ENCODE measurements around the gene CEP44. TPM values are rescaled to one million over a fixed set of nuclear protein-coding genes. Genes with fewer than 3 reads are reported as not detected.
A peak's percentile ranks its signal among the peaks of the same experiment; 100 is the strongest.

Gene CEP44
- total and polyA plus RNA-seq, 2 of the 4 experiments (the other 2 are of a cell fraction): 3.5 to 9.5 TPM

DNA sequence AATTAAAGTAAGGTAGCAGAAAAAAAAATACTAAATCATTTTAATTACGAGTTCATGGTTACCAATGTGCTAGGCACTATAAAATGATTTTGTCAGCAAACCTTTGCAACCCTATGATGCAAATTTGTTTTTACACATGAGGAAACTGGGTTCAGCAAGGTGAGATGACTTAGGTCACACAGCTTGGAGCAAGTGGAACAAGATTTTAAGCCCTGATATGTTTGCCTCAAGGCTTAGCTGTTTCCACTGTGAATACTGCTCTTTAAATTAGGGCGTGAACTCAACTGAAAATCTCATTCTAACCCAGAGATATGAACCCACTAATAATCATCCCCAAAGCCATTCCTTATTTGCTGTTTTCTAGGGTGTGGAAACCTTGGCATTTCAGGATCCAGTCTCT is 86.3 kb downstream of the CEP44 start:
- H3K9me3 ChIP-seq (ENCODE audit: control insufficient read depth, insufficient read depth, low read length): no peaks in the 10 kb centered on the region
- no peak overlapping the region for H2BK20ac ChIP-seq (ENCODE audit: low read depth, low read length)
- in situ Hi-C loops (cut with MboI; ENCODE audit: low sequenced_read_pairs) (loop anchor here (25.0 kb wide), 2 partner anchors 1167 to 1967 kb away; no protein-coding TSS in a partner anchor), dilution Hi-C loops (cut with HindIII; ENCODE audit: low sequenced_read_pairs, unreplicated experiment) (no loop called here), intact Hi-C loops (cut with micrococcal nuclease) (loop anchor here (10.0 kb wide), 2 partner anchors 1655 to 1965 kb away; no protein-coding TSS in a partner anchor)
- no peaks in the 10 kb centered on the region for H3K4me1 ChIP-seq (ENCODE audit: control insufficient read depth, insufficient read depth, low read length)
- ATAC-seq (ENCODE audit: low read depth): no peak
- H3K4me3 ChIP-seq (ENCODE audit: insufficient read depth, low read depth, low read length): no peak overlapping the region
- TF ChIP-seq, protein P1, sequence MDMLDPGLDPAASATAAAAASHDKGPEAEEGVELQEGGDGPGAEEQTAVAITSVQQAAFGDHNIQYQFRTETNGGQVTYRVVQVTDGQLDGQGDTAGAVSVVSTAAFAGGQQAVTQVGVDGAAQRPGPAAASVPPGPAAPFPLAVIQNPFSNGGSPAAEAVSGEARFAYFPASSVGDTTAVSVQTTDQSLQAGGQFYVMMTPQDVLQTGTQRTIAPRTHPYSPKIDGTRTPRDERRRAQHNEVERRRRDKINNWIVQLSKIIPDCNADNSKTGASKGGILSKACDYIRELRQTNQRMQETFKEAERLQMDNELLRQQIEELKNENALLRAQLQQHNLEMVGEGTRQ (IDR thresholded peaks at IDR 0.05; ENCODE audit: low read depth, low read length): no peak
- no peak for TF ChIP-seq ELK1 (IDR thresholded peaks at IDR 0.05; ENCODE audit: borderline replicate concordance, low read depth, low read length)
- no peak for TF ChIP-seq MXI1 (IDR thresholded peaks at IDR 0.05; ENCODE audit: borderline replicate concordance, low read depth, low read length)
- no peak for TF ChIP-seq RFX5 (IDR thresholded peaks at IDR 0.05; ENCODE audit: low read depth, low read length)
- no peak for TF ChIP-seq MAFK (IDR thresholded peaks at IDR 0.05; ENCODE audit: low read depth, low read length)
- no peak for TF ChIP-seq BHLHE40 (IDR thresholded peaks at IDR 0.05; ENCODE audit: low read depth, low read length)
- no peak for TF ChIP-seq CHD1 (IDR thresholded peaks at IDR 0.05; ENCODE audit: low read depth, low read length)
- TF ChIP-seq POLR2A (IDR thresholded peaks at IDR 0.05; ENCODE audit: low read depth, low read length): no peak
- no peaks in the 10 kb centered on the region for H3K27me3 ChIP-seq (ENCODE audit: control insufficient read depth, insufficient read depth, low read length)
- ChIA-PET CTCF (no interaction called here), POLR2A (ENCODE audit: unreplicated experiment) (no interaction called here)
- no TSS peak for BruUV-seq (replicated peaks)
- no peak overlapping the region for H3K4me2 ChIP-seq (ENCODE audit: low read depth, low read length)
- no peak overlapping the region for H3K23ac ChIP-seq (ENCODE audit: low read depth, low read length)
- no peaks in the 10 kb centered on the region for H3K36me3 ChIP-seq (ENCODE audit: control insufficient read depth, insufficient read depth, low read length)
- no peak overlapping the region for H3K18ac ChIP-seq (ENCODE audit: low read depth, low read length)
- no peak overlapping the region for H2BK5ac ChIP-seq (ENCODE audit: low read depth, low read length, poor library complexity, severe bottlenecking)
- no peak overlapping the region for H2AFZ ChIP-seq (replicated peaks; ENCODE audit: low read length, poor library complexity)
- no peak overlapping the region for H3K9ac ChIP-seq (ENCODE audit: low read depth, low read length)
- H2BK120ac ChIP-seq (ENCODE audit: low read depth, low read length): no peak overlapping the region
- no peak overlapping the region for H4K8ac ChIP-seq (ENCODE audit: low read depth in 2 of 2, low read length in 2 of 2)
- no peak overlapping the region for H2BK15ac ChIP-seq (ENCODE audit: low read depth, low read length)
- no peaks in the 10 kb centered on the region for H3K79me1 ChIP-seq (ENCODE audit: low read depth in 1 of 2, low read length in 2 of 2)
- H3K27ac ChIP-seq (ENCODE audit: insufficient read depth, low read length): no peak overlapping the region
- H2AK5ac ChIP-seq (ENCODE audit: low read depth, low read length): no peak overlapping the region
- no peaks in the 10 kb centered on the region for H3K9me1 ChIP-seq (ENCODE audit: insufficient read depth, low read length)
- H3K4ac ChIP-seq (ENCODE audit: low read depth, low read length): no peak overlapping the region
- WGBS, 2 experiments (ENCODE audit: extremely low coverage in 2 of 2, insufficient read length in 1 of 2): no CpG with 5 or more reads among the region's 2 CpGs
- H3K56ac ChIP-seq (ENCODE audit: extremely low read depth, insufficient read depth, low read length): 0 out of 2 replicates have a peak overlapping the region, but pooled peaks have one; percentile 5
- no peak overlapping the region for H4K5ac ChIP-seq (ENCODE audit: low read depth, low read length)
- no peak for DNase-seq
- no peaks in the 10 kb centered on the region for H4K20me1 ChIP-seq (ENCODE audit: insufficient read depth, low read length)
- no peak overlapping the region for H3K14ac ChIP-seq (replicated peaks; ENCODE audit: low read depth, low read length)
- no peak overlapping the region for H4K91ac ChIP-seq (ENCODE audit: insufficient read depth, low read depth, low read length)
- H2AK9ac ChIP-seq (replicated peaks; ENCODE audit: low read depth, low read length, poor library complexity): no peak overlapping the region
